Karpas-422 (cell line): ENCODE data around the gene OTUD7B. TPM values are rescaled to one million over a fixed set of nuclear protein-coding genes. Genes with fewer than 3 reads are reported as not detected.
A peak's percentile ranks its signal among the peaks of the same experiment; 100 is the strongest.

Experiments
- DNase-seq: peaks from one replicate; pipeline ENCODE4 v3.0.0-alpha.2; 2015
- H2AFZ ChIP-seq: fragments of 200-600 bp; sonication (generic); 2 replicates; pipeline ENCODE4 v1.6.1; 2014; ENCODE audit warnings: antibody characterized with exemption, low read length, mixed read lengths
- H3K27ac ChIP-seq: fragments of 200-600 bp; sonication (generic); 2 replicates; pipeline ENCODE4 v1.5.1; 2014; ENCODE audit warnings: mild to moderate bottlenecking, low read length, moderate library complexity
- H3K27me3 ChIP-seq: fragments of 200-600 bp; sonication (generic); 2 replicates; pipeline ENCODE4 v1.6.1; 2014; ENCODE audit warnings: low read length, mixed read lengths
- H3K36me3 ChIP-seq: fragments of 200-600 bp; sonication (generic); 2 replicates; pipeline ENCODE4 v1.6.1; 2014; ENCODE audit warnings: low read length, mixed read lengths; ENCODE audit not compliant: insufficient read depth
- H3K4me1 ChIP-seq: fragments of 200-600 bp; sonication (generic); 2 replicates; pipeline ENCODE4 v1.6.1; 2014; ENCODE audit warnings: mild to moderate bottlenecking, low read length, mixed read lengths
- H3K4me2 ChIP-seq: fragments of 200-600 bp; sonication (generic); 2 replicates; pipeline ENCODE4 v1.6.1; 2014; ENCODE audit warnings: low read length, low read depth, mild to moderate bottlenecking; ENCODE audit not compliant: poor library complexity, severe bottlenecking
- H3K4me3 ChIP-seq: fragments of 200-600 bp; sonication (generic); 2 replicates; pipeline ENCODE4 v1.5.1; 2014; ENCODE audit warnings: mild to moderate bottlenecking, antibody characterized with exemption, low read length, mixed read lengths
- H3K79me2 ChIP-seq: fragments of 200-600 bp; sonication (generic); 2 replicates; pipeline ENCODE4 v1.6.1; 2014; ENCODE audit warnings: mild to moderate bottlenecking, low read length, mixed read lengths
- H3K9ac ChIP-seq: fragments of 200-600 bp; sonication (generic); 2 replicates; pipeline ENCODE4 v1.6.0; 2014; ENCODE audit warnings: low read length
- H3K9me2 ChIP-seq: fragments of 200-600 bp; sonication (generic), shearing (Covaris generic); replicated peaks from 2 replicates; pipeline ENCODE4 v1.6.0; 2014; ENCODE audit warnings: mild to moderate bottlenecking, low read length, moderate library complexity; ENCODE audit not compliant: insufficient read depth
- H3K9me3 ChIP-seq: fragments of 300-700, 200-600 bp; sonication (generic); 2 replicates; pipeline ENCODE4 v1.6.1; 2014; ENCODE audit warnings: low read length, mixed read lengths
- H4K20me1 ChIP-seq: fragments of 200-600 bp; sonication (generic); 2 replicates; pipeline ENCODE4 v1.6.1; 2014; ENCODE audit warnings: mild to moderate bottlenecking, antibody characterized with exemption, low read length, low read depth; ENCODE audit not compliant: insufficient read depth
- total RNA-seq: library from RNA; depleted of rRNA; stranded (reverse); fragments of >200 nt; shearing (Covaris generic); gene quantifications from 2 replicates; pipeline ENCODE4 v1.2.3, GENCODE V29; 2014; ENCODE audit warnings: low replicate concordance

Gene OTUD7B
- total RNA-seq, 1 experiment from 2014 or later, result 3.6 TPM

DNA sequence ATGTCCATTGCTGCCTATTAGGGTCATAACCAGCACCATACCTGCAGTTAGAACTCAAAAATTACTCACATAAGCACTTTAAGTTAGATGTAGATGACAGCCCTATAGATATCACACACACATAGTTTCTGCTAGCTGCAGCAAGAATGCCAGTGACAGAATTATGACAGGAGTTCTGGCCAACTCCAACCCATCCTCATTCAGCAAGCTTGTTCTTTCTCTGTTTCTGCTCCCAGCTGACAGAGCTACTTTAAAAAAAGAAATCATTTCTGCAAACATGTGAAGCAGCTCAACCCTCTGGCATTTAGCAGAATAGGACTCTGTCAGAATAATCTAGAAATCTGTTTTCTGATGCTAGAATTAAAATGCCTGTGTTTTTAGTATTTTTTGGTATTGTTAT lies 23.8 kb upstream of the OTUD7B start:
- no peak for DNase-seq
- H4K20me1 ChIP-seq, result no peaks in the 10 kb centered on the region
- no peaks in the 10 kb centered on the region for H3K4me1 ChIP-seq
- H3K9ac ChIP-seq, result no peak overlapping the region
- H3K27ac ChIP-seq, result no peak overlapping the region
- H3K9me2 ChIP-seq, result no peaks in the 10 kb centered on the region
- no peak overlapping the region for H3K4me2 ChIP-seq
- H3K9me3 ChIP-seq, result no peaks in the 10 kb centered on the region
- no peaks in the 10 kb centered on the region for H3K79me2 ChIP-seq
- H2AFZ ChIP-seq, result no peak overlapping the region
- H3K4me3 ChIP-seq, result no peak overlapping the region
- no peaks in the 10 kb centered on the region for H3K36me3 ChIP-seq
- H3K27me3 ChIP-seq, result no peaks in the 10 kb centered on the region

DNA sequence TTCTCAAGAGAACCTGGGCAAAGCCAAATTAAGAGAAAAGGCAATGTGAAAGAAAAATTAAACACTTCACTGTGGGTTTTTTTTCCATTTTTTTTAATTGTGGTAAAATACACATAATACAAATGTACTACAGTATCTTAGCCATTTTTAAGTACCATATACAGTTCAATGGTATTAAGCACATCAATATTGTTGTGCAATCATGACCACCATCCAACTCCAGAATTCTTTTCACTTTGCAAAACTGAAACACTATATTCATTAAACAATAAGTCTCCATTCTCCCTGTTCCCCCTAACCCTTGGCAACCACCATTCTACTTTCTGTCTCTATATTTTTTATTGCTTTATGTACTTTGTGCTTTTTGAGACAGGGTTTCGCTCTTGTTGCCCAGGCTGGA lies 17.8 kb upstream of the OTUD7B start:
- Histone ChIP-seq H3K4me2 (no peak overlapping the region), H3K36me3 (no peaks in the 10 kb centered on the region), H3K9me2 (no peaks in the 10 kb centered on the region), H3K79me2 (no peaks in the 10 kb centered on the region), H3K27ac (no peak overlapping the region), H3K4me1 (no peaks in the 10 kb centered on the region), H3K4me3 (no peak overlapping the region), H4K20me1 (no peaks in the 10 kb centered on the region), H2AFZ (no peak overlapping the region), H3K9ac (no peak overlapping the region), H3K27me3 (no peaks in the 10 kb centered on the region), H3K9me3 (no peaks in the 10 kb centered on the region)
- peak; percentile 9 for DNase-seq

DNA sequence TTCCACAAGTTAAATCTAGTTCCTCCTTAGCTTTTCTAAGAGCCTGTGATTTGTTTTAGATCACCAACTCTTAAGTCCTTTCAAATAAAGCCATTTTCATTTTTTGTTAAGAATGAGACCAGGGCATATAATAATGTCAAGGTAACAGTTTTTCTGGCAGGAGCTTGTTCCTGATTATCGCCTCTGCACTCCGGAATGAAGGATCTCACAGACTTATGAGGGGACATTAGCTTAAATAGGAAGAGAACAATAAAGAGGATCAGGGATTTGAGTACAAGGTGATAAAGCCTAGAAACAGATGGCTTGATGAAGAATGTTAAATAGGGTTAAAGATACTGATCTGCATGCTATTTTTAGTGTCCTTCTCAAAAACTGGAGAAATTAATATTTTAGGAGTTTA lies 13.6 kb upstream of the OTUD7B start:
- Histone ChIP-seq H3K9me2 (no peaks in the 10 kb centered on the region), H3K4me3 (no peak overlapping the region), H3K9me3 (no peaks in the 10 kb centered on the region), H3K79me2 (no peaks in the 10 kb centered on the region), H4K20me1 (no peaks in the 10 kb centered on the region), H3K27me3 (no peaks in the 10 kb centered on the region), H3K4me1 (no peaks in the 10 kb centered on the region), H3K36me3 (no peaks in the 10 kb centered on the region), H3K9ac (no peak overlapping the region), H3K4me2 (no peak overlapping the region), H2AFZ (no peak overlapping the region), H3K27ac (no peak overlapping the region)
- peak; percentile 30 for DNase-seq

DNA sequence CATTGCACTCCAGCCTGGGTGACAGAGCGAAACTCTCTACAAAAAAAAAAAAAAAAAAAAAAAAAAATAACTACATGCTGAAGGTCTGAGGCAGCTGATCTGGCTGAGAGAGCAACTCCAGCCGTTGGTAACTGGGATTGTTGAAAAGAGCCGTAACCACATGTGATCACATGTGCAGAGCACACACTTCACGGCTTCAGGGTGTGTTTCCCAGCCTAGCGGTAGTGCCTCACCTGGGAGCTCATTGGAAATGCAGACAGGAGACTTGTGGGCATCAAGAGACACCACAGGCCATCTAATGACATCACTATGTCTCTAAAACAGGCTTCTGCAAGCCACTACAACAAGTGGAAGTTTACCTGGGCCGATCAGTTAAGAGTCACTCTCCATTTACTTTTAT lies 11.8 kb upstream of the OTUD7B start:
- Histone ChIP-seq H3K36me3 (no peaks in the 10 kb centered on the region), H3K27ac (no peak overlapping the region), H3K79me2 (no peaks in the 10 kb centered on the region), H3K4me1 (peaks cover 9% of the 10 kb centered on the region), H4K20me1 (no peaks in the 10 kb centered on the region), H3K4me3 (no peak overlapping the region), H3K4me2 (no peak overlapping the region), H3K9ac (no peak overlapping the region), H3K9me2 (no peaks in the 10 kb centered on the region), H3K27me3 (no peaks in the 10 kb centered on the region), H2AFZ (no peak overlapping the region), H3K9me3 (no peaks in the 10 kb centered on the region)
- DNase-seq, result peak; percentile 7

DNA sequence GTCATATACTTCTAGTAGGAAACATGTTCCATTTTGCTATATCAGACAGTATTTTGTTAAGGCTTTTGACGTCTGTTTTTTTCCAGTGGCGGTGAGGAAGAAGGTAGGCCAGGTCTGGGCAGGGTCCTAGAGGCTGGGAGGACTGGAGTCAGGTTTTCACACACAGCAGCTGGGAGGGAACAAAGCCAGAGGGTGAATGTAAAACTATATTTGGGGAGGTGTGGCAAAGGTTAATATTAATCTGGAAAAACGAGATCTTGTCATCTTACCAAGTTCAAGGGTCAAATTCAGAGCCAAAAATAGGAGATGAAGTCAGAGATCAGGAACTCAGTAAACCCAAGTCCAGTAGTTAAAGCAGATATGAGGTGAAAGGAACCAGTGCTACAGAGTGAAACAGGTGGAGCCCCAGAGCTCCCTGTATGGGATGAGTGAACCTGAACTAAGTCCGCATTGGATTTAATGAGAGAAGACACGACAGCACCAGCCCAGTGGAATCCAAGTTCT lies 10.7 kb upstream of the OTUD7B start:
- DNase-seq, result peak; percentile 9
- Histone ChIP-seq H3K4me1 (peaks cover 9% of the 10 kb centered on the region), H3K9me3 (no peaks in the 10 kb centered on the region), H3K79me2 (no peaks in the 10 kb centered on the region), H3K9me2 (no peaks in the 10 kb centered on the region), H3K36me3 (no peaks in the 10 kb centered on the region), H4K20me1 (no peaks in the 10 kb centered on the region), H3K27me3 (no peaks in the 10 kb centered on the region), H3K4me2 (no peak overlapping the region), H3K9ac (no peak overlapping the region), H2AFZ (no peak overlapping the region), H3K27ac (no peak overlapping the region), H3K4me3 (no peak overlapping the region)

DNA sequence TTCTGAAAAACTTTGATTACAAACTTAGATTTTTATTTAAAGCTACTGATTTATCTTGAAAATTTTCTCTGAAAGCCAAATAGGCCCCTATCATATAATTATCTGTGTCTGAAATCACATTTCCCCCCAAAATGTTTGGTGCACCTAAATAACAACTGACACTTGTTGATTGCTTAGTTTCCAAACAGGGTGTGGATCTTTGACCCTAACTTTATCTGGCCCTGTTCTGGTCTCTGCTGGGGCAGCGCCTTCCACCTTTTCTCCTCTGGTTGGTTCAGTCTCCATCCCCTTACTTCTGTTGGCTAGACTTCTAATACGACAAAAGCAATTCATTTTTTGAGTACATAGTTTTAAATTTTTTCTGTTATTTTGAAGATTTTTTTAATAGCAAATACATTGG lies 10.2 kb upstream of the OTUD7B start:
- H3K4me2 ChIP-seq, result no peak overlapping the region
- H3K27me3 ChIP-seq, result no peaks in the 10 kb centered on the region
- no peaks in the 10 kb centered on the region for H4K20me1 ChIP-seq
- H2AFZ ChIP-seq, result no peak overlapping the region
- no peak overlapping the region for H3K4me3 ChIP-seq
- peaks cover 9% of the 10 kb centered on the region for H3K4me1 ChIP-seq
- H3K27ac ChIP-seq, result no peak overlapping the region
- H3K9me3 ChIP-seq, result no peaks in the 10 kb centered on the region
- no peak overlapping the region for H3K9ac ChIP-seq
- DNase-seq, result peak; percentile 1
- H3K9me2 ChIP-seq, result no peaks in the 10 kb centered on the region
- H3K36me3 ChIP-seq, result no peaks in the 10 kb centered on the region
- H3K79me2 ChIP-seq, result no peaks in the 10 kb centered on the region

DNA sequence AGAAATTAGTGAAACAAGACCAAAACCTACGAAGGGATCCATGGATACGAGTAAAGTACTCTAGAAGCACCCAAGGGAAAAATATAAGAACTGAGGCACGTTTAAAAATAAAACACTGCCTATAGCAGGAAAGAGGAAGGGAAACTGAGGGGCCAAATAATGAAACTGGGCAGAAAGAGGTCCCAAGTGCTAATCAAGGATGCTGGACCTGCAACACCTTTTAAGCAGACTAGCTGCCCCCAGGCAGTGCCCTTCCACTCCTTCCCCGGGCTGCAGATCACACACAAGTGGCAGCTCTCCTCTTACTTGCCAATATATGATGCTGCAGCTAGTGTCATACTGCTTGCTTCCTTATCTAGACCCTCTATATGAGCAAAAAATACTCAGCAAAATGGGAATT lies 7.6 kb upstream of the OTUD7B start:
- Histone ChIP-seq H3K9me3 (no peaks in the 10 kb centered on the region), H3K27ac (no peak overlapping the region), H3K27me3 (no peaks in the 10 kb centered on the region), H3K4me1 (peaks cover 9% of the 10 kb centered on the region), H2AFZ (no peak overlapping the region), H3K4me3 (no peak overlapping the region), H3K79me2 (no peaks in the 10 kb centered on the region), H3K4me2 (peak overlapping the region; percentile 36), H3K36me3 (no peaks in the 10 kb centered on the region), H4K20me1 (no peaks in the 10 kb centered on the region), H3K9me2 (no peaks in the 10 kb centered on the region), H3K9ac (no peak overlapping the region)
- DNase-seq, result peak; percentile 43

DNA sequence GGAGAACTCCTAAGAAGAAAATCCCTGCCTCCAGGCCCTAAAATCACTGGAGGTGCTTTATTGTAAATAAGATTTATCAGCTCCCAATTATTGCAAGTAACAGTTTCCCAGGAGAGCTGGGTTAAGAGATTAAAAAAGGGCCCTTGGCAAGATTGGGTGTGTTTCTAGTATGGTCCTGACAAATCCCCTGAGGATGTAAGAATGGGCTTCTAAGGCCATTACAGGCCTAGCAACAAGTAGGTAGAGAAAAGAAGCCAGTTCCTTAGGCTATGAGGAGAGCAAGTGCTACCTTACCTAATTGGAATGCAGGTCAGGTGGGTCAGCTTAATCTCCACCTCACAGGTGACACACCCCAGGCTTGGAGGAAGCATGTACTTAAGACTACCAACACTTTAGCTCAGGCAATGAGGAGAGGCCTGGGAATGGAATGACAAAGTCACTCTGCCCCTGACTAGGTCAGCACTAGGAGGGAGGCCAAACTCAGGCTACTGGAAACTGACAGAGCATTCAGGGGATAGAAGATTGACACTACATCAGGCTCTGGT lies 6.8 kb upstream of the OTUD7B start:
- no peaks in the 10 kb centered on the region for H3K79me2 ChIP-seq
- H3K4me1 ChIP-seq, result peaks cover 9% of the 10 kb centered on the region
- peak; percentile 27 for DNase-seq
- no peaks in the 10 kb centered on the region for H3K36me3 ChIP-seq
- no peak overlapping the region for H3K9ac ChIP-seq
- H3K4me2 ChIP-seq, result no peak overlapping the region
- H3K27me3 ChIP-seq, result no peaks in the 10 kb centered on the region
- H3K27ac ChIP-seq, result no peak overlapping the region
- no peak overlapping the region for H2AFZ ChIP-seq
- no peaks in the 10 kb centered on the region for H3K9me2 ChIP-seq
- H3K4me3 ChIP-seq, result no peak overlapping the region
- no peaks in the 10 kb centered on the region for H4K20me1 ChIP-seq
- H3K9me3 ChIP-seq, result no peaks in the 10 kb centered on the region
